Activated CD8-positive, alpha-beta memory T cell treated with anti-CD3 and anti-CD28 coated beads for 1 hour (primary cell): ENCODE results near the gene ARNT2.

Source experiments
- DNase-seq, 2 donors: peaks; one replicate each; pipeline ENCODE4 v3.0.0-alpha.2; 2020; ENCODE audit warnings: low read depth in 1 of 2; ENCODE audit errors: extremely low read depth in 1 of 2

ARNT2 gene

GRCh38 chr15:80609512-80609946 is 205.3 kb downstream of the ARNT2 start:
- DNase-seq: no peak

DNA sequence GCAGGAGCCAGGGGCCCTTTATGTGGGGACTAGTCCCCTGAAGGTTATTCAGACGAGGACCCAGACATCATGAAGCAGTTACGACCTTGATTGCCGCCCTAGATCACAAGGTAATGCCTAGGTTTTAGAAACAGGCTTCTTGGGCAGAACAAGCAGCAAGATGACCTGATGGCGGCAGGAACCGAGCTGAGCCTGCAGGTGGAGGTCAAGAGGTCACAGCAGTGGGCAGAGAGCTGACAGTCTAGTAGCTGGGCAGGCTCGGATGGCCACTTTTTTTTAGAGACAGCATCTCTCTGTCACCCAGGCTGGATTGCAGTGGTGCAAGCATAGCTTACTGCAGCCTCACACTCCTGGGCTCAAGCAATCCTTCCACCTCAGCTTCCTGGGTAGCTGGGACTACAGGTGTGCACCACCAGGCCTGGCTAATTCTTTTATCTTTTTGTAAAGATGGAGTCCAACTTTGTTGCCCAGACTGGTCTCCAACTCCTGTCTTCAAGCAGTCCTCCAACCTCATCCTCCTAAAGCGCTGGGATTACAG is 207.4 kb downstream of the ARNT2 start:
- DNase-seq: no peak

- no peak for DNase-seq
These were observed 208.1 kb downstream of the ARNT2 start for GRCh38 chr15:80612118-80612823.

- no peak for DNase-seq
These were observed 209.7 kb downstream of the ARNT2 start for GRCh38 chr15:80613762-80614365.

- DNase-seq: no peak
These were observed 210.7 kb downstream of the ARNT2 start for GRCh38 chr15:80614711-80615360.

DNA sequence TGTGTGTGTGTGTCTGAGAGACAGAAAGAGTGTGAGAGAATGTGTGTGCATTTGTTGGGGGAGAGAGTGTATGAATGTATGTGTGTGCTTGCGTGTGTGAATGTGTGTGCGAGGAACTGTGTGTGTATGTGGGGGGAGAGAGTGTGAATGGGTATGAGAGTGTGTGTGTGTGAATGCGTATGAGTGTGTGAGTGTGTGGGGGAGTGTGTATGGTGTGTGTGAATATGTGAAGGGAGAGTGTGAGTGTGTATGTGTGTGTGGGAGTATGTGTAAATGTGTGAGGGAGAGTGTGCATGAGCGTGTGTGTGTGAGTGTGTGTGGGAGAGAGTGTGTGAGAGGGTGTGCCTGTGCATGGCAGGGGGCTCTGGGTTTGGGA is 211.2 kb downstream of the ARNT2 start:
- DNase-seq: no peak

DNA sequence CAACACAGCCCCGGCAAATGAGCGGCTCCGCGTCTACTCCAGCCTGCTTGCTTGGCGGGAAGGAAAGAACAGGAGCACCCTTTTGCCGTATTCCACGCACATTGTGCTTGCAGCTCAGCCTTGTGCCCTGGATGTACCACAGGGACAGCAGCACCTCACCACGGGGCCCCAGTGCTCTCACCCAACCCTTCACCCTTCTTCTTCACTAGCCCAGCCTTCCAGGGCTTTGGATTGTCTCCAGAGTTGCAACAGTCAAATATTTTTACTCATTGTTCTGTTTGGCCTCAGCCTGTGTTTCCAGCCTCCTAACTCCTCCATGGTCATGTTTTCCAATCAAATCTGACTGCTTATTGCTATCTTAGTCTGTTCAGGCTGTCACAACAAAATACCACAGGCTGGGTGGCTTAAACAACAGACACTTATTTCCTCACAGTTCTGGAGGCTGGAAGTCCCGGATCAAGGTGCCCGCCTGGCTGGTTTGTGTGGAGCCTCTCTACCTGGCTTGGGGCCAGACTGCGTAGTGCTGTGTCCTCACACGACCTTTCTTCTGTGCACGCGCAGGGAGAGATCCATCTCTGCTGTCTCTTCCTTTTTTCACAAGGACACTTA is 211.7 kb downstream of the ARNT2 start:
- DNase-seq: no peak

DNA sequence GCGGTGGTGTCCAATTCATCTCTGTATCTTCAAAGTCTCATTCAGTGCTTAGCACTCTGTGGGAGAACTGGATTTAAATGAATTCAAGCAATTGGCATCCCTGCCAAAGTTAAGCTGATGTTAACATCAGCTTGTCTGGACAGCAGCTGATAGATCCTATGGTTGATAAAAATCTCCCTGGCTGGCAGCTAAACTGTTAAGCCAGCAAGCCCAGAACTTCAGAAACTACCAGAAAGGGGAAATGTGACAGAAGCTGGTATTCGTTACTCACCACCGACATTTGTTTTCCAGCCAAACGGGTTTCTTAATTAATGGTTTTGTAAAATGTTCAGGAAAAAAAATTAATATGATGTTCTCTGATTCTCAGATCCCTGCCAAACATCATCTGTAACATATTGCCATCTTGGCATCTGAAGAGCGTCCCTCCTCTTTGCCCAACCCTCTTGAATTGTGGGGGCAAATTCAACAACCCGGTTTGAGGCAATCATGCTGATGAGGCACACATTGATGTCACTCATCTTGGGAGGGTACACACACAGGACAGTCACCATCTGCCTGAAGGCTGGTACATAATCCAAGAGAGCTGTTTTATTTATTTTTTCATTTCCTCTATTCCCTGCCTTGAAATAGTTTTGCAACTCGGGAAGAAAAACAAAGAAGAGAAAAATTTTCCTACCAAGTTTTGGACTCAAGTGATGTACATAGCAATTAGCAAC is 214.7 kb downstream of the ARNT2 start:
- no peak for DNase-seq

GRCh38 chr15:80619680-80620079 is 215.5 kb downstream of the ARNT2 start:
- DNase-seq: no peak

- no peak for DNase-seq
These were observed 216.0 kb downstream of the ARNT2 start for GRCh38 chr15:80620141-80620540.

DNA sequence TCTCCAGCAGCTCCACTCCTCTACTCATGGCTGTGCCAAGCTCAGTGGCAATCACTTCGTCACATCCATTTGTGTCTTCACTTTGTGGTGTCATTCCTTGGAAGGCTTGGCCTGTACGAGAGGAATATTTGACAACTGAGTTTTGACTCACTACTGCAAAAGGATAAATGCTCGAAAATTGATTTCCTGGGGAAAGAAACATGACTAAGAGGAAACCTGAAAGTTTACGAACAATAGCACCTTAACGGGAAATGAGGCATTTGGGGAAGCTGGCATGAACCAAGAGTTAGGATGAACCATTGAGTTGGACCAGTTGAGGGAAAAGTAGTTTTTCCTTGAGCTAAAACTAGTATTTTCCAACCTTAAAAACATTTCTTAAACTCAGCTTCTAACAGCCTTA is 216.7 kb downstream of the ARNT2 start:
- no peak for DNase-seq

DNA sequence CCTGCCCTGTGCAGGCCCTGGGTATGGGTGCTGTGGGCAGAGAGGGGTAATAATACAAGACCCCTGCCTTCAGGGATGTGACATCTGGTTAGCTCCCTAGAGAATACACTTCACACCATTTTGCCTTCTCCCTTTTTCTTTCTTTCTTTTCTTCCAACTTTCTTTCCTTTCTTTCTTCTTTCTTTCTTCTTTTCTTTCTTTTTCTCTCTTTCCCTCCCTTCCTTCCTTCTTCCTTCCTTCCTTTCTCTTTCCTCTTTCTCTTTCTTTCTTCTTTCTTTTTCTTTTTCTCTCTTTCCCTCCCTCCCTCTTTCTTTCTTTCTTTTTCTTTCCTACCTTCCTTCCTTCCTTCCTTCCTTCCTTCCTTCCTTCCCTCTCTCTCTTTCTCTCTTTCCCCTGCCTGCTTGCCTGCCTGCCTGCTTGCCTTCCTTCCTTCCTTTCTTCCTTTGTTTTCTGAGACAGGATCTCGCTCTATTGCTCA is 222.5 kb downstream of the ARNT2 start:
- no peak for DNase-seq

DNA sequence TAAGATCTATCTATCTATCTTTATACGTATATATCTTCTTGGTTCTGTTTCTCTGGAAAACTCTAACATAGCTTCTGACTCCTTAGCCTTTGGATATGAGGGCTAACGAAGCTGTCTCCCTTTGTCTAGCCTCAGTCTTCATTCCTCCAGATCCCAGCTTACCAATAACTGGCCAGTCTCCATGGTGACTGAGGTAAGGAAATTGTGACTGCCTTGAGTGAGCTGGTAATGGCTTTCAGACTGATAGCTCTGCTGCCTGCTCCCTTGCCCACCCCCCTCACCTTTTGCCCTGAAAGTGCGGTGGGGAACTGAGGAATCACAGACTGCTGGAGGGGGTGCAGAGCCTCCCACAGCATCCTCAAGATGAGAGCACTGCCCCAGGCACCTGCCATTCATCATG is 225.2 kb downstream of the ARNT2 start:
- no peak for DNase-seq

GRCh38 chr15:80630981-80631380 is 226.8 kb downstream of the ARNT2 start:
- DNase-seq: no peak

DNA sequence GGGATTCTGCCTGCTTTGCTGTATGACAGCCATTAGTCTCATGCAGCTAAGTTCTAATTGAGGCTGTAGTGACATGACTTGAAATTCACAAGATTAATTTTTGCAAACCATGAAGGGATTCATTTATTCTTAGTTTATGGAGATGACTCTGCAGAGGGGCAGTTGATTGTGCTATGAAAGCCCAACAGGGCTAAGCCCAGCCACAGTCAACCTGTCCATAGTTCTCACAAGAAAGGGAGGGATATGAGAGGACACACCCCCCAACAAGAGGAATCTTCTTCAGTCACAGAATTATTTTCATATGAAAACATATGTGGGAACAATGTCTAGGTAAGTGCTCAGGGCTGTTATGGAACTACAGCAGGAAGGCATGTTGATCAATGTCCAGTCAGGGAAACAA is 229.0 kb downstream of the ARNT2 start:
- no peak for DNase-seq

DNA sequence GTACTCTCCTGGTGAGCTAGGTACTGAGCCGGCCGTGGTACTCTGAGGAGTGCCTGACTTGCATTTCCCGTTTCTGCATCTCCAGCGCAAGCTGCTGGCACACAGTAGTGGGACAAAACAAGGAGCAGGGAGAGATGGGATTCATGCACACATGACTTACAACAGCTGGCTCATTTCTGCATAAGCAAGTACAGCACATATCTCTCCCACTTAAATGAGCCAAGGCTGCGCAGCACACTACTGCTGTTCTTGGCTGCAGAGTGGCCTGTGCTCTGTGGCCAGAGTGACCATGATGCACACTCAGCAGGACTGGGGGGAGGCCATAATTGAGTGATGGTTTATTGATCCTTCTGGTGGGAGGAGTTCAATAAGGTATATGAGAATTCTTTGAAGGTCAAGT is 231.8 kb downstream of the ARNT2 start:
- no peak for DNase-seq

- no peak for DNase-seq
These were observed 232.5 kb downstream of the ARNT2 start for GRCh38 chr15:80636675-80637074.

GRCh38 chr15:80637747-80638146 is 233.6 kb downstream of the ARNT2 start:
- DNase-seq: no peak

DNA sequence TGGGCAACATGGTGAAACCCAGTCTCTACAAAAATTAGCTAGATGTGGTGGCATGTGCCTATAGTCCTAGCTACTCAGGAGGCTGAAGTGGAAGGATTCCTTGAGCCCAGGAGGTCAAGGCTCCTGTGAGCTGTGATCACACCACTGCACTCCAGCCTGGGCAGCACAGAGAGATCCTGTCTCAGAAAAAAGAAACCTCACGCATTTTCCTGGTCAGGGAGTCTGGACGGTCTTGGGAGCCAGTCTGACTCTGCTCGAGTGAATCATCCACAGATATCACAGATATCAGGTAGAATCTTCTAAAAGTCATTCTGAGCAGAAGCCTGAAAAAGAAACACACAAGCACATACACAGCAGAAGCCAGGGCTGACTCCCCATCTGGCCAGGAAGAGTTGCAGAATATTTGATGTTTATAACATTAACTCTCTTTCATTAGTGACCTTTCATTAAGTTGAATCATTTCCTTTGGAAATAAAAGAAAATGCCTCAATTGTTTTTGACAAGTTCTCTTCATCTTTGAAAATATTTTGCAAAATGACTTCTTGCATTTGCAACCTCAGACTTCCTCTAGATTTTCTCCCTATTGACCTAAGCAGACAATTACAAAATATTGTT is 234.5 kb downstream of the ARNT2 start:
- DNase-seq: no peak

- no peak for DNase-seq
These were observed 235.0 kb downstream of the ARNT2 start for GRCh38 chr15:80639168-80639555.
